Testis (tissue), 2 donors: ENCODE results near the gene DRC7.

ENCODE experiments used
- POLR2A ChIP-seq: fragments of 450-650 bp; IDR thresholded peaks from one replicate; pipeline ENCODE4 v1.6.1; 2017; ENCODE audit warnings: antibody characterized with exemption, mild to moderate bottlenecking, moderate library complexity
- TF ChIP-seq, protein P1 (sequence below), 3 experiments: fragments of 450-650 bp in 2 of 3; fragments of 200-600 bp in 1 of 3; sonication (generic) in 1 of 3; IDR thresholded peaks; one replicate each; pipeline ENCODE4 v1.5.1; 2016 to 2019; ENCODE audit warnings: antibody characterized with exemption in 3 of 3, mild to moderate bottlenecking in 2 of 3, moderate library complexity in 1 of 3

DNA sequence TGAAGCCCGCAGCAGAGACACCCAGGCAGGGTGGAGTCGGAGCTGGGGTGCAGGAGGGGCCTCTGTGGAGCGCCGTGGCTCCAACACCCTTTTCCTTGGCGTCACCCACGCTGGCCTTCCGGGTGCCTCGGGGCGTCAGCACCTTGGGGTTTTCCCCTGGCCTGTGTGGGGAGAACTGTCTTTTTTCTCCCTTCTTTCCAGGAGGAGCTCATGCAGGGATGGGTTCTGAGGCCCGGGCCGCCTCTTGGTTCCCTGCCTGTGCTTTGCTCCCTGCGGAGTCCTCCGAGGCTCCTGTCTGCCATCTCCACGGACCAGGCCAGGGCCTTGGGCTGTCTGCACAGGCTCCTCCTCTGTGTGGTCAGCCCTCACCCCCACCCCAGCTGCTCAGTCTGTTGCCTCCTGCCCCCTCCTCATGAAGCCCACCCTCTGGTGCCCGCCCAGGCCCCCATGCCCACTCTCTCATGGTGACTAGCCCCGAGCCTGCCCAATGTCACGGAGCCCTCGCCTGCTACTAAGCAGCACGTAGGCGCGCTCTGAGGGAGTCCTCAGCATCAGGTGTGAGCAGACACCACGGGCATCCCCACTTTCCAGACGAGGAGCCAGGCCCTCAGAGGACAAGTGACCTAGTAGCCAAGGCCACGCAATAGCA is 45.9 kb downstream of the DRC7 start:
- TF ChIP-seq, protein P1, sequence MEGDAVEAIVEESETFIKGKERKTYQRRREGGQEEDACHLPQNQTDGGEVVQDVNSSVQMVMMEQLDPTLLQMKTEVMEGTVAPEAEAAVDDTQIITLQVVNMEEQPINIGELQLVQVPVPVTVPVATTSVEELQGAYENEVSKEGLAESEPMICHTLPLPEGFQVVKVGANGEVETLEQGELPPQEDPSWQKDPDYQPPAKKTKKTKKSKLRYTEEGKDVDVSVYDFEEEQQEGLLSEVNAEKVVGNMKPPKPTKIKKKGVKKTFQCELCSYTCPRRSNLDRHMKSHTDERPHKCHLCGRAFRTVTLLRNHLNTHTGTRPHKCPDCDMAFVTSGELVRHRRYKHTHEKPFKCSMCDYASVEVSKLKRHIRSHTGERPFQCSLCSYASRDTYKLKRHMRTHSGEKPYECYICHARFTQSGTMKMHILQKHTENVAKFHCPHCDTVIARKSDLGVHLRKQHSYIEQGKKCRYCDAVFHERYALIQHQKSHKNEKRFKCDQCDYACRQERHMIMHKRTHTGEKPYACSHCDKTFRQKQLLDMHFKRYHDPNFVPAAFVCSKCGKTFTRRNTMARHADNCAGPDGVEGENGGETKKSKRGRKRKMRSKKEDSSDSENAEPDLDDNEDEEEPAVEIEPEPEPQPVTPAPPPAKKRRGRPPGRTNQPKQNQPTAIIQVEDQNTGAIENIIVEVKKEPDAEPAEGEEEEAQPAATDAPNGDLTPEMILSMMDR (IDR thresholded peaks at IDR 0.05): no peak
- no peak for TF ChIP-seq POLR2A
